ENCODE measurements around the gene ATP6V0A4. TPM values are rescaled to one million over a fixed set of nuclear protein-coding genes. Genes with fewer than 3 reads are reported as not detected.

Gene ATP6V0A4
- total RNA-seq, 1 experiment from 2014 or later, result not detected

- CTCF ChIA-PET, result no interaction called here
- BruUV-seq (replicated peaks), result no TSS peak
- Histone ChIP-seq H2AFZ (ENCODE audit: low read depth, low read length, poor library complexity, severe bottlenecking) (no peak overlapping the region), H3K4me3 (replicated peaks in 1 of 2; ENCODE audit: low read depth in 1 of 2, low read length in 2 of 2) (no peak overlapping the region), H3K9me2 (ENCODE audit: insufficient read depth) (no peaks in the 10 kb centered on the region), H3K9ac (ENCODE audit: low read length) (no peak overlapping the region), H3K27ac (ENCODE audit: low read depth, low read length) (no peak overlapping the region), H3K27me3 (ENCODE audit: insufficient read depth, low read length) (no peaks in the 10 kb centered on the region), H3K9me3 (ENCODE audit: control insufficient read depth in 1 of 2, insufficient read depth in 1 of 2, low read depth in 1 of 2, low read length in 2 of 2) (no peaks in the 10 kb centered on the region), H3K36me3 (ENCODE audit: control insufficient read depth in 1 of 2, insufficient read depth in 2 of 2, low read length in 2 of 2) (no peaks in the 10 kb centered on the region), H3K4me1 (ENCODE audit: control insufficient read depth in 1 of 2, insufficient read depth in 2 of 2, low read length in 2 of 2) (no peaks in the 10 kb centered on the region), H3K79me2 (ENCODE audit: insufficient read depth, low read length) (no peaks in the 10 kb centered on the region), H4K20me1 (ENCODE audit: insufficient read depth) (no peaks in the 10 kb centered on the region), H3K4me2 (ENCODE audit: low read length) (no peak overlapping the region)
- intact Hi-C loops (cut with micrococcal nuclease), result no loop called here
- DNase-seq (ENCODE audit: low read depth, low spot score) (no peak), ATAC-seq (no peak)
- POLR2A ChIA-PET, result no interaction called here
- RAD21 ChIA-PET (ENCODE audit: low non-redundant PET in 1 of 2, low total read pairs in 2 of 2, uncharacterized antibody in 2 of 2, unreplicated experiment in 2 of 2), result no interaction called here
- TF ChIP-seq YY1 (IDR thresholded peaks at IDR 0.05; ENCODE audit: extremely low read depth, insufficient replicate concordance, low read depth, low read length), result no peak
- TF ChIP-seq JUND (IDR thresholded peaks at IDR 0.05), result no peak
- no peak for TF ChIP-seq ZNF274 (IDR thresholded peaks at IDR 0.05; ENCODE audit: low read depth, low read length)
- no peak for TF ChIP-seq POLR2A (IDR thresholded peaks at IDR 0.05; ENCODE audit: borderline replicate concordance, extremely low read depth, insufficient read depth, insufficient read length)
- TF ChIP-seq EZH2phosphoT487 (IDR thresholded peaks at IDR 0.05; ENCODE audit: borderline replicate concordance), result no peak
- TF ChIP-seq EZH2 (IDR thresholded peaks at IDR 0.05), result no peak
- TF ChIP-seq EGR1 (IDR thresholded peaks at IDR 0.05; ENCODE audit: low read depth), result no peak
- no peak for TF ChIP-seq ZFX (IDR thresholded peaks at IDR 0.05)
- TF ChIP-seq REST (IDR thresholded peaks at IDR 0.05; ENCODE audit: low read depth), result no peak
- TF ChIP-seq SP1 (IDR thresholded peaks at IDR 0.05; ENCODE audit: low read depth), result no peak
- no peak for TF ChIP-seq SIN3A (IDR thresholded peaks at IDR 0.05; ENCODE audit: low read depth)
- TF ChIP-seq CEBPB (IDR thresholded peaks at IDR 0.05; ENCODE audit: low read depth), result no peak
- TF ChIP-seq RAD21 (IDR thresholded peaks at IDR 0.05; ENCODE audit: low read depth), result no peak
- TF ChIP-seq, protein P1, sequence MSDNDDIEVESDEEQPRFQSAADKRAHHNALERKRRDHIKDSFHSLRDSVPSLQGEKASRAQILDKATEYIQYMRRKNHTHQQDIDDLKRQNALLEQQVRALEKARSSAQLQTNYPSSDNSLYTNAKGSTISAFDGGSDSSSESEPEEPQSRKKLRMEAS (IDR thresholded peaks at IDR 0.05), result no peak
- no peak for TF ChIP-seq FOSL1 (IDR thresholded peaks at IDR 0.05; ENCODE audit: low read depth)
Measured at GRCh38 chr7:138809346-138809745, 11.3 kb upstream of the ATP6V0A4 start.
